IMR-90 (cell line): ENCODE results near the gene CACNB2. TPM values are rescaled to one million over a fixed set of nuclear protein-coding genes. Genes with fewer than 3 reads are reported as not detected.

Experiments
- ATAC-seq: fragments of 200-7000 bp; cut with Tn5 transposase; 2 replicates; pipeline ENCODE4 v1.9.1; 2020; ENCODE audit warnings: low read depth, mild to moderate bottlenecking, moderate library complexity
- Bru-seq: library from RNA; stranded (reverse); fragments of 400-500 nt; gene quantifications from one replicate; lab custom pipeline; 2021; lab: Mats Ljungman, UMichigan
- BruChase-seq, 2 experiments: library from RNA; stranded (reverse); fragments of 400-500 nt; gene quantifications; one replicate each; lab custom pipeline; 2021; lab: Mats Ljungman, UMichigan
- BruUV-seq: library from RNA; stranded (reverse); fragments of 400-500 nt; replicated peaks from 2 replicates; lab custom pipeline; 2021; lab: Mats Ljungman, UMichigan
- CTCF ChIA-PET: fragments of 300-600 bp; formaldehyde crosslinking; extraction: SDS; loops from one replicate; lab custom pipeline; 2021; ENCODE audit warnings: antibody characterized with exemption; lab: Yijun Ruan, JAX
- POLR2A ChIA-PET: fragments of 300-600 bp; sonication (Branson Sonifier 250); formaldehyde crosslinking; loops from one replicate; lab custom pipeline; 2022; ENCODE audit warnings: antibody characterized with exemption; ENCODE audit not compliant: unreplicated experiment; lab: Charles Lee
- DNase-seq: peaks from one replicate; pipeline ENCODE4 v3.0.0; 2013
- H2AFZ ChIP-seq: replicated peaks from 2 replicates; pipeline ENCODE3; 2013; ENCODE audit warnings: low read length, mild to moderate bottlenecking; ENCODE audit not compliant: poor library complexity
- H2AK5ac ChIP-seq: 2 replicates; pipeline ENCODE4 v1.6.1; 2013; ENCODE audit warnings: low read depth, low read length, inconsistent platforms
- H2AK9ac ChIP-seq: replicated peaks from 2 replicates; pipeline ENCODE3; 2013; ENCODE audit warnings: mild to moderate bottlenecking, low read depth, low read length, moderate library complexity; ENCODE audit not compliant: poor library complexity
- H2BK120ac ChIP-seq: 2 replicates; pipeline ENCODE4 v1.6.1; 2013; ENCODE audit warnings: low read depth, low read length, inconsistent platforms
- H2BK15ac ChIP-seq: 3 replicates; pipeline ENCODE4 v1.6.1; 2013; ENCODE audit warnings: low read depth, low read length, inconsistent platforms
- H2BK20ac ChIP-seq: 2 replicates; pipeline ENCODE4 v1.6.1; 2013; ENCODE audit warnings: low read depth, mild to moderate bottlenecking, inconsistent platforms, low read length, moderate library complexity
- H2BK5ac ChIP-seq: 2 replicates; pipeline ENCODE4 v1.6.1; 2013; ENCODE audit warnings: mild to moderate bottlenecking, low read depth, low read length, inconsistent platforms; ENCODE audit not compliant: poor library complexity, severe bottlenecking
- H3K14ac ChIP-seq: replicated peaks from 2 replicates; pipeline ENCODE4 v1.6.1; 2013; ENCODE audit warnings: low read depth, low read length, inconsistent platforms
- H3K18ac ChIP-seq: 2 replicates; pipeline ENCODE4 v1.6.1; 2013; ENCODE audit warnings: low read depth, low read length, control low read depth
- H3K23ac ChIP-seq: 2 replicates; pipeline ENCODE4 v1.6.1; 2013; ENCODE audit warnings: low read depth, low read length, inconsistent platforms
- H3K27ac ChIP-seq: 2 replicates; pipeline ENCODE4 v1.5.1; 2013; ENCODE audit warnings: mild to moderate bottlenecking, control low read depth, low read length; ENCODE audit not compliant: insufficient read depth
- H3K27me3 ChIP-seq: 2 replicates; pipeline ENCODE4 v1.6.1; 2013; ENCODE audit warnings: low read length; ENCODE audit not compliant: control insufficient read depth, insufficient read depth
- H3K36me3 ChIP-seq: 2 replicates; pipeline ENCODE4 v1.6.1; 2013; ENCODE audit warnings: low read length, mixed read lengths; ENCODE audit not compliant: control insufficient read depth, insufficient read depth
- H3K4ac ChIP-seq: 2 replicates; pipeline ENCODE4 v1.6.1; 2013; ENCODE audit warnings: low read depth, low read length, inconsistent platforms
- H3K4me1 ChIP-seq: 2 replicates; pipeline ENCODE4 v1.6.1; 2013; ENCODE audit warnings: low read length, mixed read lengths; ENCODE audit not compliant: control insufficient read depth, insufficient read depth
- H3K4me2 ChIP-seq: 2 replicates; pipeline ENCODE4 v1.6.1; 2013; ENCODE audit warnings: low read depth, mild to moderate bottlenecking, control low read depth, low read length, moderate library complexity
- H3K4me3 ChIP-seq: 2 replicates; pipeline ENCODE4 v1.5.1; 2013; ENCODE audit warnings: low read depth, mild to moderate bottlenecking, control low read depth, low read length, moderate library complexity; ENCODE audit not compliant: insufficient read depth
- H3K56ac ChIP-seq: 2 replicates; pipeline ENCODE4 v1.6.1; 2013; ENCODE audit warnings: low read length, inconsistent platforms; ENCODE audit not compliant: insufficient read depth; ENCODE audit errors: extremely low read depth
- H3K79me1 ChIP-seq, 2 experiments: 2 replicates each; pipeline ENCODE4 v1.6.1; 2013; ENCODE audit warnings: low read length in 2 of 2, inconsistent platforms in 1 of 2, low read depth in 1 of 2
- H3K9ac ChIP-seq: 2 replicates; pipeline ENCODE4 v1.6.1; 2013; ENCODE audit warnings: low read depth, low read length, control low read depth
- H3K9me1 ChIP-seq: 2 replicates; pipeline ENCODE4 v1.6.1; 2013; ENCODE audit warnings: low read length, inconsistent platforms; ENCODE audit not compliant: insufficient read depth
- H3K9me3 ChIP-seq: 2 replicates; pipeline ENCODE4 v1.6.1; 2013; ENCODE audit warnings: low read length; ENCODE audit not compliant: control insufficient read depth, insufficient read depth
- H4K20me1 ChIP-seq: 2 replicates; pipeline ENCODE4 v1.6.1; 2013; ENCODE audit warnings: low read length, inconsistent platforms; ENCODE audit not compliant: insufficient read depth
- H4K5ac ChIP-seq: 2 replicates; pipeline ENCODE4 v1.6.1; 2013; ENCODE audit warnings: mild to moderate bottlenecking, low read depth, low read length, control low read depth
- H4K8ac ChIP-seq, 2 experiments: 2 replicates each; pipeline ENCODE4 v1.6.1; 2013; ENCODE audit warnings: low read depth in 2 of 2, low read length in 2 of 2, control low read depth in 1 of 2, inconsistent platforms in 1 of 2
- H4K91ac ChIP-seq: 2 replicates; pipeline ENCODE4 v1.6.1; 2013; ENCODE audit warnings: low read depth, low read length, inconsistent platforms; ENCODE audit not compliant: insufficient read depth
- MAZ ChIP-seq: IDR thresholded peaks from 2 replicates; pipeline ENCODE4 v1.6.1; 2012; ENCODE audit warnings: low read depth, mild to moderate bottlenecking, low read length, improper control_type of control experiment, moderate library complexity, borderline replicate concordance
- MXI1 ChIP-seq: IDR thresholded peaks from 2 replicates; pipeline ENCODE4 v1.6.1; 2012; ENCODE audit warnings: low read depth, mild to moderate bottlenecking, low read length, moderate library complexity, borderline replicate concordance
- POLR2A ChIP-seq: IDR thresholded peaks from 2 replicates; pipeline ENCODE4 v1.6.1; 2012; ENCODE audit warnings: mild to moderate bottlenecking, low read depth, low read length
- WGBS, 2 experiments: methylation state at CpG; one replicate each; pipeline versions ENCODE4 v1.1.5 to v1.1.7; 2013; ENCODE audit warnings: missing lambda C conversion rate in 2 of 2; ENCODE audit not compliant: insufficient read length in 1 of 2; ENCODE audit errors: extremely low coverage in 2 of 2; 5-methylcytosine and 5-hydroxymethylcytosine counted together
- dilution Hi-C: fragments of 300-500 bp; cut with HindIII; formaldehyde crosslinking; loops from one replicate; pipeline ENCODE4 v1.14.3; 2018; ENCODE audit warnings: low sequenced_read_pairs; ENCODE audit not compliant: unreplicated experiment
- in situ Hi-C: fragments of 300-500 bp; cut with MboI; formaldehyde crosslinking; loops from 3 replicates; pipeline ENCODE4 v1.14.3; 2019; ENCODE audit warnings: low sequenced_read_pairs, inconsistent platforms, mixed read lengths
- intact Hi-C: fragments of 100-400 bp; cut with micrococcal nuclease; formaldehyde crosslinking; loops from 2 replicates; pipeline ENCODE4 v1.10.0; 2022
- long read RNA-seq: library from polyadenylated mRNA; unstranded; transcript quantifications from one replicate; pipeline ENCODE4 v2.0.0, GENCODE V29; 2021; ENCODE audit not compliant: unreplicated experiment
- polyA plus RNA-seq, 3 experiments: library from polyadenylated mRNA; depleted of rRNA; stranded (reverse); fragments of >200 nt; gene quantifications; 2 replicates each; pipeline ENCODE4 v1.2.3, GENCODE V29; 2012; ENCODE audit warnings: low replicate concordance in 1 of 3
- total RNA-seq: library from RNA; depleted of rRNA; stranded (reverse); fragments of >200 nt; gene quantifications from 2 replicates; pipeline ENCODE4 v1.2.3, GENCODE V29; 2012; rRNA removed

CACNB2 gene
- total RNA-seq (0.28 and 0.36 TPM in 2 replicates), polyA plus RNA-seq (2012; rRNA removed) (0.36 and 0.70 TPM in 2 replicates), Bru-seq, nascent RNA (percentile 38 among the genes with signal in this experiment), BruChase-seq, experiment 1, labeled RNA remaining after a 6-hour chase (percentile 50 among the genes with signal in this experiment), BruChase-seq, experiment 2, labeled RNA remaining after a 2-hour chase (percentile 40 among the genes with signal in this experiment)
- polyA plus RNA-seq (2012; cell fraction: cytosol; rRNA removed), result 0.14 and 0.38 TPM in 2 replicates
- polyA plus RNA-seq (2012; cell fraction: nucleus; rRNA removed; ENCODE audit: low replicate concordance), result 2.3 and 2.6 TPM in 2 replicates
- long read RNA-seq, result 0 reads

GRCh38 chr10:18140149-18140956, at the start of gene CACNB2:
Gene CACNB2 (plus strand): TSS chr10:18140424.
- peak within 1 kb of the TSS; percentile 49 for H3K4me3 ChIP-seq
- no peaks in the 10 kb centered on the region for H4K20me1 ChIP-seq
- H3K4me1 ChIP-seq, result no peaks in the 10 kb centered on the region
- H2AFZ ChIP-seq, result peak within 1 kb of the TSS; percentile 88
- no peaks in the 10 kb centered on the region for H3K9me1 ChIP-seq
- H2BK20ac ChIP-seq, result no peak within 1 kb of the TSS
- H3K27me3 ChIP-seq, result peaks cover 51% of the 10 kb centered on the region
- no peak within 1 kb of the TSS for H3K4ac ChIP-seq
- H3K27ac ChIP-seq, result no peak within 1 kb of the TSS
- DNase-seq (peak; percentile 51), ATAC-seq (peak; percentile 85)
- no peak within 1 kb of the TSS for H4K5ac ChIP-seq
- intact Hi-C loops, result loop anchor here (5.0 kb wide), 1 partner anchor 72 kb away; no protein-coding TSS in a partner anchor
- TF ChIP-seq MXI1 (0 out of 2 replicates have a peak, but pooled peaks have one; percentile 30), MAZ (0 out of 2 replicates have a peak, but pooled peaks have one; percentile 6), POLR2A (no peak)
- dilution Hi-C loops, result no loop called here
- H3K23ac ChIP-seq, result peak within 1 kb of the TSS; percentile 8; the same call in 1 of the 2 replicates
- no TSS peak for BruUV-seq
- H3K4me2 ChIP-seq, result peak within 1 kb of the TSS; percentile 89
- WGBS, 2 experiments, result 1% methylated on average over 87 of the region's 100 CpGs; no CpG with 5 or more reads in 1 of the 2 experiments
- H2BK15ac ChIP-seq, result no peak within 1 kb of the TSS
- ChIA-PET POLR2A (no interaction called here), CTCF (no interaction called here)
- H3K56ac ChIP-seq, result no peak within 1 kb of the TSS
- H3K18ac ChIP-seq, result no peak within 1 kb of the TSS; the same call in 1 of the 2 replicates
- no peak within 1 kb of the TSS for H4K91ac ChIP-seq
- in situ Hi-C loops, result no loop called here
- no peaks in the 10 kb centered on the region for H3K36me3 ChIP-seq
- H3K14ac ChIP-seq, result no peak within 1 kb of the TSS
- H2BK120ac ChIP-seq, result no peak within 1 kb of the TSS
- H3K9ac ChIP-seq, result peak within 1 kb of the TSS; percentile 15
- no peak within 1 kb of the TSS for H2AK5ac ChIP-seq
- H2AK9ac ChIP-seq, result no peak within 1 kb of the TSS
- H2BK5ac ChIP-seq, result no peak within 1 kb of the TSS
- no peak within 1 kb of the TSS for H4K8ac ChIP-seq
- no peaks in the 10 kb centered on the region for H3K9me3 ChIP-seq
- no peaks in the 10 kb centered on the region for H3K79me1 ChIP-seq
